KG1 (cell line): ENCODE measurements around the gene TMEM45B.
"Not testable (repeated sequence)": the region's sequence is repeated elsewhere in the genome, so short reads cannot be mapped to it uniquely, and the experiment has no call there.

Experiments used
- DNase-seq: peaks from one replicate; lab custom pipeline; 2025; lab: John Stamatoyannopoulos, UW

Gene TMEM45B

DNA sequence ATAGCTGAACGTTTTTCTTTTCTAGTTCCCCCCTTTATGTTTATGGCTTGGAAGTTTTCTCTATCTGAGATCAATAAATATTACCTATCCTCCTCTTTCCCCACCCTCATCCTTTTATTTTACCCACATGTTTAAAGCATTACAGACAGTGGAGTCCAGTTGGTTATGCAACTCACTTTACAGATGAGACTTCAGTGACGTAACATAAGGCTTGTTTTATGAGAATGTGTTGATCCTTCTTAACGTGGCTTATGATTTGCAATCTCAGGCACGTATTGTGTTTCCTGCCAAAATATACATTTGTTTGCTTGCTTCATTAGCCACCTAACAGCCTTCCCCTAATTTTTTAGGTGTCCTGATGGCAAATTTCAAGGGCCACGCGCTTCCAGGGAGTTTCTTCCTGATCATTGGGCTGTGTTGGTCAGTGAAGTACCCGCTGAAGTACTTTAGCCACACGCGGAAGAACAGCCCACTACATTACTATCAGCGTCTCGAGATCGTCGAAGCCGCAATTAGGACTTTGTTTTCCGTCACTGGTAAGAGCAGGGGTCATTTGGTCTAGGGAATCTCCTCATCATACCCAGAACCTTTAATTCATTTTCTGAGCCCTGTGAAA lies 36.6 kb downstream of the TMEM45B start:
- DNase-seq: no peak

DNA sequence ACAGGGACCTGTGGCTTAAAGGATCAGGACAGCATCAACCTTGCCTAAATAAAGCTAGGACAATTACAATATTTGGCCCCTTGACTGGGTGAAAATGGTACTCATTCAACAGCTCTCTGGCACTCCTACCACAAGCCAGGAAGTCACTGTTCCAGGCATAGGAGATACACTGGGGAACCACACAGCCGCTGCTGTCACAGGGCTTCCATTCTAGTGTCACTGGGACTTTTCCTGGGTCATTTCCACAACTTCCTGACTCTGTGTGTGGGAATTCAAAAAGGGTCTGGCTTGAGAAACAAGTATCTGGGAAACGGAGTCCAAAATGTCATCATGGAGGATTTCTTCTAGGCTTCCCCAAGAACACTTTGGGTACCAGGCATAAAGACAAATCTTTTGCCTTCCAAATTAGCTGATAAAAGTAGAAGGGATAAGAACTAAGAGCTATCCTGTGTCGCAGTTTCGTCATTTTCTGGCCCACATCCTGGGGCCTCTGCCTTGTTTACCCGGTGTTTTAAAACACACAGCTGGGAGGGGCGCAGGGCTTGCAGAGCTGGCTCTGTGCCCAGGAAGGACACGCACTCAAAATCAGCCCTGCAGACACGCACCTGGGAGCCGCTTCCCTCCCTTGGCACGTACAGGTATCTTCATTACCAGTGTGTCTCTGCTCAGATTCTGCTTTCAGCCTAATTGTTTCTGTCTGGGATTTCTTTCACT lies 38.0 kb downstream of the TMEM45B start:
- DNase-seq: no peak

DNA sequence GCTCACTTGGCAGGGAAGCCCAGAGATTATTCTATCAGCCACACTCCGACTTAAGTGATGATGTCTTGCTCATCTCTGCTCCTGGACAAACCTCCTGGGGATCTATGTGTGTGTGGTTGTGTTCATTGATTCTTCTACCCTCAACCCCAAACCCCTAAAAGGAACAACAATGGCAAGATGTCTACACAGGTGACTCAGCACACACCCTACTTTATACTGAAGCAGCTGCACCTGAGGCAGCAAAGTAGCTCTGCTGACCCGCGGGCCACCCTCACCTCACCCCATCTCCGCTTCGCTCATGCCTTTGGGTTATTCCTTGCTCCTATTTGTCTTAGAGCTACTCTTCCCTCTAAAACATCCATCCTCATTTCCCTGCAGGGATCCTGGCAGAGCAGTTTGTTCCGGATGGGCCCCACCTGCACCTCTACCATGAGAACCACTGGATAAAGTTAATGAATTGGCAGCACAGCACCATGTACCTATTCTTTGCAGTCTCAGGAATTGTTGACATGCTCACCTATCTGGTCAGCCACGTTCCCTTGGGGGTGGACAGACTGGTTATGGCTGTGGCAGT lies 38.7 kb downstream of the TMEM45B start:
- no peak for DNase-seq

DNA sequence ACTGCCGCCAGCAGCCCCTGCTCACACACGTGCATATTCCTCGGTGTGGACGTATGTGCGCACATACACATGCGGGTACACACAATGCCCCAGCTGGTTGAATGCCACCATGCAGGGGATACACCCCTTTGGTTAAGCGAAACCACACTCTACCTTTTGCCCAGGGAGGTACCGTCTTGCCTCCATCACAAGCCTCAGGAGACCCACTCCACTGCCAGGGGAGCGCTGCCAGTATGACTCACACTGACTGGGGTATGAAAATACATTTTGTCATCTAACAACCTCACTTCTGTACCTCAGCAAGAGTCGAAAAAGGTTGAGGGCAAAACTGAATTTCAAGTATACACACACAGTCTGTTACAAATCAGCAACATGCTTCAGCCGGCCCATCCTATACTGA lies 39.4 kb downstream of the TMEM45B start:
- no peak for DNase-seq

DNA sequence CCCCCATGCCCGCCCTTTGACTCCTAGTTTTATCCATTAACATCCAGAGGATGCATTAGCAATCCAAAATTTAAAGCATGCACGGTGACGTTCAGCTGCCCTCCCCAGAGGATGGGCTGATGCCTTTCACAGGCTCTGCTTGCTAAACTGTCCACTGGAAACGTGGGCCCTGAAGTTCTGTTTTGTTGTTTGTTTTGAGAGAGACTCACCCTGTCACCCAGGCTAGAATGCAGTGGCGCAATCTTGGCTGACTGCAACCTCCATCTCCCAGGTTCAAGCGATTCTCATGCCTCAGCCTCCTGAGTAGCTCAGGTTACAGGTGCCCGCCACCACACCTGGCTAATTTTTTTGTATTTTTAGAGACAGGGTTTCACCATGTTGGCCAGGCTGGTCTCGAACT lies 40.4 kb downstream of the TMEM45B start:
- DNase-seq: no peak

DNA sequence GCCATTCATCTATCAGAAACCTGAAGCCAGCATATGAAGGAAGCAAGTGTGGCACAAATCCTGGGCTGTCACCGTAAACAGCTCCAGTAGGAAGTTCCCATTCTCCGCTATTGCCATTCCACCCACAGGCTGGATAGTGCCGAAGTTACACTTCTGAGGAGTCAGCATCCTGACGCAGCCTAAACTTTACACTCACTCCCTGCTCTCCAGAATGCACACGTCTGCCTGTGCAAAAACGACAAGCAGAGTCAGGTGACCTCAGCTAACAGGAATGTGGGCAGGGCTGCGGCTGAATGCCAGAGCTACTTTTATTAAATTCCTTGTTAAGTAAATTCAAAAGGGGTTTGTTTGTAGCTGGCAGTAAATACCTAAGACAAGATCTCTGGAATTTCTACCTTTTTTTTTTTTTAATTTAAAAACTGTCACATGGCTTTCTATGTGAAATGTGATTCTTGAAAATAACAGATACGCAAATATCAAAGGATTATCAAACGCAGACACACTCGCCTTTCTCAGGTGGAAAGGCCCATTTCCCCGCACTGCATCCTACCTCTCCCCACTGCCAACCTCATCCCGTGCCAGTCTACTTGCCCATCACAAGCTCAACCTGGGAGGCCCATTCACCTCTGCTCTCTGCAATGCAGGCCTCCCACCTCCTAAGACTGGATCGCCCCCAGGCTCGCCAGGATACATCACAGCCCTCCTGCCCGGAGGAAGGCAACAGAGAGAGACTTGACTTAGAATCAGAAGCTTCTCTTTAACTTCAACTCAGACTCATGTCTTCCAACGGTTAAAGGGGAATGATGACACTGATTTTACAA lies 46.3 kb downstream of the TMEM45B start:
- no peak for DNase-seq

DNA sequence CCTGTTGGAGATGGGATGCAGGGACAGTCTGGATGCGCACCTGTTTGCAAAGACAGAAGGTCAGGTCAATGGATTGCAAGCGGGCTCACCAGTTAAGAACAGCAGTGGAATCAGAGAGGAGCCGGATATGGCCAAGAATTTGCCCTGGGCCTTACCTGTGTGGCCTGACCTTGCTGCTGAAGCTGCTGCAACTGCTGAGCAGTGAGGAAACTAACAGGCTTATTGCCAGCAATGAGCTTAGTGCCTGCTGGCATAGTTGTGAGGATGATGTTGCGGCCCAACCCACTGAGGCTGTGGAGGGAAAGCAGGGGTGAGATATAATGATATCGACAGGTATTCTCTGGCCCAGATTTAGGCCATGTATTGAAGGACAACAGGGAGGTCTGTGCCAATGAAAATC lies 49.2 kb downstream of the TMEM45B start:
- no peak for DNase-seq

DNA sequence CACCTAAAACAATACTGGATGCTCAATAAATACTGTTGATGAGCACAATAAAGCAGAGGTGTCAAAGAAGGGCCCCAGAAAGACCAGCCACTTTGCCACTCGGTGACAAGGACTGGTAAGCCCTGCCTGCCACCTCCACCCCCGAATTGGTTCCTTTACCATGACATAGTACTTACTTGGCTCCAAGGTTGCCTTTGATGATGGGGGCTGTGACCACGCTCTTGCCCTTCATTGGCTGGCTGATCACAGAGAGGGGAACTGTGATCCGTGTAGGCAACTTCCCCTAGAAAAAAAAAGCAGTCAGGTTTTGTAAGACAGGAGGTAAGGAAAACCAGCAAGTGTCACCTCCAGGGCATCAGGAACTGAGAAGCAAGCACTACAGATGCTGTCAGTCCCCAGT lies 50.1 kb downstream of the TMEM45B start:
- DNase-seq: no peak

DNA sequence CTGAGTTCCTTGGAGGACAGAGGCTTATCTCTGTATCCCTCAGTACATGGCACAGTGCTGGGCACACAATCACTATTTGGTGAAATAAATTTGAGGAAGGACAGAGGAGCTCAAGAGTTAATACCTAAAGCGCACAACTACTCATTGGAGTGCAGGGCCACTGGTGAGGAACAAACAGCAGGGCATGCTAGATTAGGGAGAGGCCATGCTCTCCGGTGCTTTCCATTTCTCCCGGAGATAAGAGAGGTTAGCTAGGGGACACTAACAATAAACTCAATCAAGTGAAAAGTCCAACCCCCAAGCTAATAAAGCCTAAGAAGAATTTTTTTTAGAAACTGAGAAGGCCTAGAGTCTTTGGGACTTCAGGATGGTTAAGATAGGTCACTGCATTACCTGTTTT lies 50.7 kb downstream of the TMEM45B start:
- DNase-seq: no peak

DNA sequence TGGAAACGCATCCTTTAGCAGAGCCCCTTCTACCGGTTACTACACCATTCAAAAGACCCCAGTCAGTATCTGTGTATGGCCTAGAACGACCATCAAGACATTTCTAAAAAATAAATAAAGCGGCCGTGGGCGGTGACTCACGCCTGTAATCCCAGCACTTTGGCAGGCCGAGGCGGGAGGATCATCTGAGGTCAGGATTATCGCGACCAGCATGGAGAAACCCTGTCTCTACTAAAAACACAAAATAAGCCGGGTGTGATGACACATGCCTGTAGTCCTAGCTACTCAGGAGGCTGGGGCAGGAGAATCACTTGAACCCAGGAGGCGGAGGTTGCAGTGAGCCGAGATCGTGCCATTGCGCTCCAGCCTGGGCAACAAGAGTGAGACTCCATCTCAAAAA lies 53.0 kb downstream of the TMEM45B start:
- DNase-seq: not testable (repeated sequence)

DNA sequence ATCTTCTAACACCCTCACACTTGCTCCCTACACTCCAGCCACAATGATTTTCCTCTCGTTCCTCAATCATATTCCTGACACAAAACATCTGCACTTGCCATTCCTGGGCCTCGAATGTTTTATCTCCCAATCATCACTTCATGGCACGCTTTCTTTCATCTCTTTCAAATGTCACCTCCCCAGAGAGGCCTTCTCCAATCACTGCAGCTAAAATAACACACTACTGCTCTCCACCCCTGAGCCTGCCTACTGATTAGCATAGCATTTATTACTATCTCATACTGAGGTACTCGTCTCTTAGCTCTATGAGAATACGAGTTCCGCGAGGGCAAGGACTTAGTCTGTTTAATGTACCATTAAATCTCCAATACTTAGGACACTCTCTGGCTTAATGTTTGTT lies 56.3 kb downstream of the TMEM45B start:
- DNase-seq: no peak

DNA sequence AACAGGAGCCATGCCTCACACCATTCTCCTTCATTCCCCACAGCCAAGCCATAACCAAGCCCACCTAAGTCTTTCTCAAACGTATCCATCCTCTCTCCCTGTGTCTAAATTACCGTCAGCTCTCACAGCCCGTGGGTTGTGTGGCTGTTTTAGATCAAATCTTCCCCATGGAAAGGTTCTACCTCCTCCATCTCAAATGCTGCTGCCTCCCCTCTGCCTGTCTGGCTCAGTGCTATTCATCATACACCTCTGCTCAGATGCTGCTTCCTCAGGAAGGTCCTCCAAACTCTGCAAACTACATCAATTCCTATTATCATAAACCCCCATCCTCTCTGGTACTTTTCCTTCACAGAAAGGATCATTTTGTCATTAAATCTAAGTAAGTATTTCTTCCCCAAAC lies 64.7 kb downstream of the TMEM45B start:
- DNase-seq: no peak

DNA sequence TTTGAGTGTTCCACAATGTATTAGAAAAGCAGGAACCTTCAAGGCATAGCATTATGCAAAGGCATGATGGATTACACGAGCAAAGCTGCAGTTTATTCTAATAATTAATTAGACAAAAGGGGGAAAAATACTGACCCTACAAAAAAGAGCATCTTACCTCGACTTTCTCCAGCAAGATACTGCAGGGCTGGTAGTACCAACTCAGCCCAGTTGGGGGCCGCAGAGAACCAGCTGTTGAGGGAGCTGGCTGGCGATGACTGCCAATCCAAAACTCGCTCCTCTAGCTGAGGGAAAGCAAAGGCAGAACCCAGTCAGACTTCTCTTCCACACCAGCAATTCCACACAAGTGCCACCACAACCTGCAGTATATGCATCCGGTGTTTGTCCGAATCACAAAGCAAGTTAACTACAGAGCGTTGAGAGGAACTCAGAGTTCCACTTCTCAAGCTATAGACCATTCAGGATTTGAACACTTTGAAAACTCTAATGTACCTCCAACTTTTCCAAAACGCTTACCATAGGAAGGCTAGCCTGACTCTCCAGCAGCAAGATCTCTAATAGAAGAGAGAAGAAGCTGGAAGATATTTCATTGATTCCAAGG lies 66.0 kb downstream of the TMEM45B start:
- no peak for DNase-seq

DNA sequence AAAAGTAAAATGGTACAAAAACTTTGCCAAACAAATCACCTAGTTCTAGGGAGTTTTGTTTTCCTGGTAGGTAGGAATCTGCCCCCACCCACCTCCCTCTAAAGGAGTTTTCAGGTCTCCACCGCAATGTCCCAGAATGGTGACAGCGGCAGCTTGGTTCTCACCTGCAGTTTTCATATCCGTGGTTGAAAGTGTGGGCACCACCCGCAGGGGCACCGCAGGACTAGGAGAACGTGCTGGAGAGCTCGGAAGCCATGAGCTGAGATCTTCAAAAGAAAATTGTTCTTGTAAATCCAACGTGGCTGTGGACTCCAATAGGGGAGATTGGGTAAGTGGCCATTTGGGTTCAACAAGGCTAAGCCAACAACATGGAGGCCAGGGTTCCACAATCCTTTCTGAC lies 68.9 kb downstream of the TMEM45B start:
- DNase-seq: no peak

DNA sequence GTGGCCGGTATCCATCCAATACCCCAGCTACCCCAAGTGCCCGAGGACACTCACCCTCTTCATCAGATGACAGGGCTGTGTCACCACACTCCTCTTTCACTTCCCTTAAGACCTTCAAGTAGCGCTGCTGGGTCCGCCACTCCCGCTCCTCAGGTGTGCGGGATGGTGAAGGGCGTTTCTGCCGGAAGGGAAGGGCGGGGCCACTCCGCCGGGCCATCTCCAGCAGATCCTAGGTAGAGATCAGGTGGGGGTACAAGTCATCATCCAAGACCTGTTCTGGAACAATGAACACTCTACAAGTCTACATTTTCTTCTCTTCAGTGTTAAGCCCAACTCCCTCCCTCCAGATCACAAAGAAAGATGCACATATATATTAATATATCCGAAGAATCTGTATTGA lies 69.7 kb downstream of the TMEM45B start:
- DNase-seq: no peak

DNA sequence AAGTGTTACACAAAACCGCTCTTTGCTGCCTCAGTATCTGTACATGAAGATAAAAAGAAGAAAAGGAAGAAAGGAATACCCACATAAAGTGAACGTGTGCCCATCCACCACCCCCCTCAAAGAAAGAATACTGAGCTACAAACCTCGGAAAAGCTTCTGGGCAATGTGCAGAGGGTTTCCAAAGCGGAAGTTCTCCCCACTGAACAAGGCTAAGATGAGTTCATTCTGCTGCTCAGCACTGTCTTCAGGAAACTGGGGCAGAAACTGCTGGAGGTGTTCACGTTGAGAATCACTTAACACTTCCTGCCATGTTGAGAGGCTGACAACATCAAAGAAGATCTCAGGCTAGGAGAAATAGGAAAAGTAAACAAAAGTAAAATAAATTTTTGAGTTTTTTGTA lies 72.8 kb downstream of the TMEM45B start:
- DNase-seq: peak; percentile 74

DNA sequence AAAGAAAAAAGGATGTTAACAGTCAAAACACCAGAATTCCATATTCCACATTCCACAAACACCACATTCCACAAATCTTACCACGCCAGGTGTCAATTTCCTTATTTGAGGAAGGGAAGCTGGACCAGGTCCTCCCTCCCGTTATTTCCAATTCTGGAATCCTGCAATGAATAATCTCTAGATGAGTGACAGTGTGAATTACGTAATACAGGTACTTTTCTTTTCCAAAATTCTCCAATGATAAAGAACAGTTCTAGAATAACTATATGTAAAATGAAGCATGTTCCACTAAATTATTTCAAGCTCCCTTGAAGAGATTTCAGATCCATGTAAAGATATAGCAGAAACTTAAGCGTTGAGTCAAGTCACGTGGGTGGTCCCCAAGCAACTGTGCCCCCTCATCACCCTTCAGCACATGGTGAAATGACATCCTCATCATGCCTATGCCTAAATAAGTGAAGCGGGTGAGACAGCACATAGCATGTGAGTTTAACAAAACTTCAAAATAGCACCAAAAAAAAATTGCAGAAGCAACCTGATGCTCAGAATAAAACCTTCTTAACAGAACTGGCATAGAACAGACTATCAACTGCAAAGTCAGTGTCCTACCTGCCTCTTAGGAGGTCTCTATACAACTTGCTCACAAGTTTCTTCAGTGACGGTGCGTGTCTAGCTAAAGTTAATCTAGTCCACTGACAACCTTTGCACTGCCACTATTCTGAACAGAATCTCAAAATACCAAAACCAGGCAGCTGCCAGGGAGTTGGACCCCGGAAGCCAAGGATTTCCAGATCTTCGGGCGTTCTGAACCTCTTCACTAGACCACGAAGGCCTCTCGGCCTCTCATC lies 78.9 kb downstream of the TMEM45B start:
- no peak for DNase-seq

DNA sequence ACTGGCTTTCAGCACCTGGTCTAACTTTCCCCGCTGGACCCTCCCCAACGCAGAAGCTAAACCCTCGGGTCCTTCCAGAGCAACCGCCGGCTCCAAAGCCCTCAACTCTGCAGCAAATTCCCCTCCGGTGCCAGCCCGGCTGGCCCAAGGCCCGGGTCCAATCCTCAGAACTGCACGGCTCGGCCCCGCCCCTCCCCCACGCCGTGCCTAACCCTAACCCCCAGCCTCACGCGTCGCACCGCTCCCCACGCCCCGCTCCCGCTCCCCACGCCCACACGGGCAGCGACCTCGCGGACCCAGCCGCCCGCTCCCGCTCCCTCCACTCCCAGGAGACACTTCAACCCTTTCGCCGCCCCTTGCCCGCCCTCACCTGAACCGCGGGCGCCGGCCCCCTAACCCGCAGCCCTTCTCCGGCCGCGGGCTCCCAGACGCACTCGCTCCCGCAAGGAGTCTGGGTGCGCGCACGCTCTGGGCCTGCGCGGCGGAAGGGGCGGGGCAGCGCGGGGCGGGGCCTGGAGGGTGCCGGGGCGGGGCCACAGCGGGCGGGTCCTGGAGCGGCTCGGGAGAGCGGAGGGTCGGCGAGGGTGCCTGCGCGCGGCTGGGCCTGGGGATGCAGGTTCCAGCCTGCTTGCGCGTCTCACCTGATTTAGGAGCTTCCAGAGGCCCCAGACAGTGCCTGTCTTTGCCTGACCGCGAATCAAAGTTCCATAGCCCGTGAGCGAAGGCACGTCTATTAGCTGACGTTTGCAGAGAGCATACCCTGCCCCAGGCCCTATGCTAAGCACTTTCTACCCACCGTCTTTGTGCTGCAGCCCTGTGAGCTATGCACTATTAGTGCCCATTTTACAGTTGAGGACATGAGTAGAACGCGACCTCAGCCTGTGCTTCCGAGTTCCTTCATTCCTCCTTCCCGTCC lies 79.7 kb downstream of the TMEM45B start, which contains the start of gene NFRKB:
Gene NFRKB (minus strand): TSS at position 453 of the 916 bp plus-strand sequence. CDS start 2,729 bp downstream, outside the sequence.
- peak; percentile 65 for DNase-seq

DNA sequence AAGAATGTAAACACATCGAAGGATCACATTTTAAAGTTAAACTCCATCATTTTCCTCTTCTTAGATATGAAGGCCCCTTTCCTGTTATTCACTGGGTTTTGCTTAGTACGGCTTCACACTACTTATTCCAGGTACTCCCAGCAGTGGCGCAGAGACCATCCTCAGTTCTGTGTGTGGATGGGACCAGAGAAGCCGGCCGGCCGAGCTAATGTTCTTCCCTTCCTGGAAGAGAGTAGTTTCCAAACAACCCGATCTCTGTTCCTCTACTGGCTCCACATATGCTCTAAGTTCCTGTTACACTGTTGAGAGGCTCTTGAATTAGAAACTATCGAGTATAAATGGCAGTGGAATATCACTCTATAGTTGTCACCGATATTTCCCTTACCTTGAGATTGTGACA lies 80.4 kb downstream of the TMEM45B start:
- DNase-seq: no peak

DNA sequence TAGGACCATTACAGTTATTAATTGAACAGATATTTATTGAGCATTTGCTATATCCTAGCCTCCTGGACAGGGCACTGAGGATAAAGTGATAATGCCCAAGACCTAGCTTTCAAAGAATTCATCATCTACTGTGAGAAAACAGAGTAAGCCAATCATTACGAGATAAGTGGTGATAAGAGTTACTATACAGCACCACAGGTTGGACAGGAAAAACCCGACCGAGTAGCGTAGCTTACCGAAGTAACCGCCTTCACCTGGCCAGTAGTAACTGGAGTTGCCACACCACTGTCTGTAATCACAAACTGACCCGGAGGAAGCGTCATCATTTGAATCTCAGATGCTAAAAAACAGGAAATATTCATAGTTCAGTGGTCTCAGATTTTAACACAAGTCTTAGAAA lies 89.8 kb downstream of the TMEM45B start:
- DNase-seq: no peak
